GM19468 (cell line): Measurements from ENCODE around the gene CHRNA4.

Source experiments
- ATAC-seq: cut with Tn5 transposase; IDR thresholded peaks from one replicate; pipeline ENCODE4 v1.9.1; 2021; ENCODE audit warnings: mild to moderate bottlenecking, moderate library complexity, moderate number of reproducible peaks; ENCODE audit not compliant: unreplicated experiment; ENCODE audit errors: extremely low read depth

CHRNA4 gene

GRCh38 chr20:63297796-63298572 is 63.2 kb downstream of the CHRNA4 start:
- no peak for ATAC-seq

GRCh38 chr20:63297371-63297781 is 63.8 kb downstream of the CHRNA4 start:
- no peak for ATAC-seq

GRCh38 chr20:63296531-63297299 is 64.4 kb downstream of the CHRNA4 start:
- no peak for ATAC-seq

GRCh38 chr20:63295846-63296245 is 65.3 kb downstream of the CHRNA4 start:
- ATAC-seq = no peak

- ATAC-seq = no peak
These were observed 65.7 kb downstream of the CHRNA4 start for GRCh38 chr20:63295422-63295821.

- ATAC-seq = no peak
These were observed 66.1 kb downstream of the CHRNA4 start for GRCh38 chr20:63295018-63295417.

GRCh38 chr20:63294536-63294900 is 66.6 kb downstream of the CHRNA4 start:
- no peak for ATAC-seq

- ATAC-seq = no peak
These were observed 67.1 kb downstream of the CHRNA4 start for GRCh38 chr20:63293871-63294535.

GRCh38 chr20:63293456-63293855 is 67.7 kb downstream of the CHRNA4 start:
- ATAC-seq = no peak
